Duodenal mucosa (tissue), 2 donors: ENCODE data around the gene TRIM28.
"Not testable (repeated sequence)": the region's sequence is repeated elsewhere in the genome, so short reads cannot be mapped to it uniquely, and the experiment has no call there.

ENCODE experiments used
- H3K27ac ChIP-seq: one replicate; pipeline ENCODE4 v1.7.0; 2013; ENCODE audit warnings: low read depth, low read length
- H3K27me3 ChIP-seq, 2 donors: one replicate each; pipeline ENCODE4 v1.7.0; 2013; ENCODE audit warnings: low read length in 2 of 2, control low read depth in 1 of 2; ENCODE audit not compliant: insufficient read depth in 2 of 2, control insufficient read depth in 1 of 2
- H3K36me3 ChIP-seq, 2 donors: one replicate each; pipeline ENCODE4 v1.7.0; 2013; ENCODE audit warnings: low read length in 2 of 2, control low read depth in 1 of 2; ENCODE audit not compliant: insufficient read depth in 2 of 2, control insufficient read depth in 1 of 2
- H3K4me1 ChIP-seq, 2 donors: one replicate each; pipeline ENCODE4 v1.7.0; 2013; ENCODE audit warnings: low read length in 2 of 2, control low read depth in 1 of 2; ENCODE audit not compliant: insufficient read depth in 2 of 2, control insufficient read depth in 1 of 2
- H3K4me3 ChIP-seq, 2 donors: one replicate each; pipeline ENCODE4 v1.7.0; 2013; ENCODE audit warnings: low read length in 2 of 2, low read depth in 1 of 2
- H3K9ac ChIP-seq, 2 donors: one replicate each; pipeline ENCODE4 v1.7.0; 2013; ENCODE audit warnings: low read length in 2 of 2, low read depth in 1 of 2
- H3K9me3 ChIP-seq, 2 donors: one replicate each; pipeline ENCODE4 v1.7.0; 2013; ENCODE audit warnings: low read length in 2 of 2, control low read depth in 1 of 2; ENCODE audit not compliant: control insufficient read depth in 1 of 2

Gene TRIM28

GRCh38 chr19:58538257-58539168, 5.4 kb upstream of the TRIM28 start:
- H3K9me3 ChIP-seq = no peaks in the 10 kb centered on the region
- H3K4me1 ChIP-seq = peaks cover 6 to 7% of the 10 kb centered on the region in 2 donors
- no peaks in the 10 kb centered on the region for H3K36me3 ChIP-seq
- no peak overlapping the region for H3K27ac ChIP-seq
- peaks cover 3 to 12% of the 10 kb centered on the region in 2 donors for H3K27me3 ChIP-seq
- H3K9ac ChIP-seq = no peak overlapping the region
- peak overlapping the region; percentile 22 to 58 for H3K4me3 ChIP-seq

DNA sequence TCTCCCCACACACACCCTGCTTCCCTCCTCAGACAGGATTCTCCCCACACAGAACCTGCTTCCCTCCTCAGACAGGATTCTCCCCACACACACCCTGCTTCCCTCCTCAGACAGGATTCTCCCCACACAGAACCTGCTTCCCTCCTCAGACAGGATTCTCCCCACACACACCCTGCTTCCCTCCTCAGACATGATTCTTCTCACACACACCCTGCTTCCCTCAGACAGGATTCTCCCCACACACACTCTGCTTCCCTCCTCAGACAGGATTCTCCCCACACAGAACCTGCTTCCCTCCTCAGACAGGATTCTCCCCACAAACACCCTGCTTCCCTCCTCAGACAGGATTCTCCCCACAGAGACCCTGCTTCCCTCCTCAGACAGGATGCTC, 4.7 kb upstream of the TRIM28 start:
- H3K9me3 ChIP-seq, H3K36me3 ChIP-seq, H3K27ac ChIP-seq, H3K4me3 ChIP-seq, H3K9ac ChIP-seq, H3K4me1 ChIP-seq: not testable (repeated sequence)
- H3K27me3 ChIP-seq = peaks cover 3 to 12% of the 10 kb centered on the region in 2 donors

DNA sequence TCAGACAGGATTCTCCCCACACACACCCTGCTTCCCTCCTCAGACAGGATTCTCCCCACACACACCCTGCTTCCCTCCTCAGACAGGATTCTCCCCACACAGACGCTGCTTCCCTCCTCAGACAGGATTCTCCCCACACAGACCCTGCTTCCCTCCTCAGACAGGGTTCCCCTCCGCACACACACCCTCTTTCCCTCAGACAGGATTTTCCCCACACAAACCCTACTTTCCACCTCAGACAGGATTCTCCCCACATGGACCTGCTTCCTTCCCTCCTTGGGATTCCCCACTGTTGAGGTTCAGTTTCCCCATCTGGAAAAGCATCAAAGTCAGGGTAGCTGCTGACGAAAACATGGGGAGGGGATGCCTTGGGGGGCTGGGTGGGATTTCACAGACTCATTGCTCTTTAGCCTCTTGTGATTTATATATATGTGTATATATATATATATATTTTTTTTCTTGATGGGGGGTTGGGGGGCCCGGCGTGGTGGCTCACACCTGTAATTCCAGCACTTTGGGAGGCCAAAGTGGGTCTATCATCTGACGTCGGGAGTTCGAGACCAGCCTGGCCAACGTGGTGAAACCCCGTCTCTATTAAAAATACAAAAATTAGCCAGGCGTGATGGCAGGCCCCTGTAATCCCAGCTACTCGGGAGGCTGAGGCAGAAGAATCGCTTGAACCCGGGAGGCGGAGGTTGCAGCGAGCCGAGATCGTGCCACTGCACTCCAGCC, 1.1 kb upstream of the TRIM28 start:
- peaks cover 3 to 17% of the 10 kb centered on the region in 2 donors for H3K36me3 ChIP-seq
- not testable (repeated sequence) for H3K9ac ChIP-seq, H3K27ac ChIP-seq, H3K4me3 ChIP-seq, H3K9me3 ChIP-seq
- H3K4me1 ChIP-seq = peaks cover 25 to 27% of the 10 kb centered on the region in 2 donors
- H3K27me3 ChIP-seq = peaks cover 3 to 12% of the 10 kb centered on the region in 2 donors

DNA sequence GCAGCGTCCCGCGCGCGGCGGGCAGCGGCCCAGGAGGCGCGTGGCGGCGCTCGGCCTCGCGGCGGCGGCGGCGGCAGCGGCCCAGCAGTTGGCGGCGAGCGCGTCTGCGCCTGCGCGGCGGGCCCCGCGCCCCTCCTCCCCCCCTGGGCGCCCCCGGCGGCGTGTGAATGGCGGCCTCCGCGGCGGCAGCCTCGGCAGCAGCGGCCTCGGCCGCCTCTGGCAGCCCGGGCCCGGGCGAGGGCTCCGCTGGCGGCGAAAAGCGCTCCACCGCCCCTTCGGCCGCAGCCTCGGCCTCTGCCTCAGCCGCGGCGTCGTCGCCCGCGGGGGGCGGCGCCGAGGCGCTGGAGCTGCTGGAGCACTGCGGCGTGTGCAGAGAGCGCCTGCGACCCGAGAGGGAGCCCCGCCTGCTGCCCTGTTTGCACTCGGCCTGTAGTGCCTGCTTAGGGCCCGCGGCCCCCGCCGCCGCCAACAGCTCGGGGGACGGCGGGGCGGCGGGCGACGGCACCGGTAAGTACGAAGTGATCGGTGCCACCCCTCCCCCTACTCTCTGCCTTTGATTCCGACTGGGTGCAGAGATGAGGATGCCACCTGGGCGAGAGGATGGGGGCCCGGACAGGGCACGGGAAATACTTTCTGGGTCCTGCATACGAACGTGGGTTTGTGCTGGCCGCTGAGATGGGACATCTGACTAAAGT, 874 bp downstream of the TRIM28 start:
- peak overlapping the region; percentile 90 to 92 for H3K4me3 ChIP-seq
- peaks cover 23 to 36% of the 10 kb centered on the region in 2 donors for H3K36me3 ChIP-seq
- H3K9me3 ChIP-seq = no peaks in the 10 kb centered on the region
- peaks cover 19 to 20% of the 10 kb centered on the region in 2 donors for H3K4me1 ChIP-seq
- no peaks in the 10 kb centered on the region for H3K27me3 ChIP-seq
- peak overlapping the region; percentile 99 for H3K27ac ChIP-seq
- H3K9ac ChIP-seq = peak overlapping the region; percentile 71 to 76

DNA sequence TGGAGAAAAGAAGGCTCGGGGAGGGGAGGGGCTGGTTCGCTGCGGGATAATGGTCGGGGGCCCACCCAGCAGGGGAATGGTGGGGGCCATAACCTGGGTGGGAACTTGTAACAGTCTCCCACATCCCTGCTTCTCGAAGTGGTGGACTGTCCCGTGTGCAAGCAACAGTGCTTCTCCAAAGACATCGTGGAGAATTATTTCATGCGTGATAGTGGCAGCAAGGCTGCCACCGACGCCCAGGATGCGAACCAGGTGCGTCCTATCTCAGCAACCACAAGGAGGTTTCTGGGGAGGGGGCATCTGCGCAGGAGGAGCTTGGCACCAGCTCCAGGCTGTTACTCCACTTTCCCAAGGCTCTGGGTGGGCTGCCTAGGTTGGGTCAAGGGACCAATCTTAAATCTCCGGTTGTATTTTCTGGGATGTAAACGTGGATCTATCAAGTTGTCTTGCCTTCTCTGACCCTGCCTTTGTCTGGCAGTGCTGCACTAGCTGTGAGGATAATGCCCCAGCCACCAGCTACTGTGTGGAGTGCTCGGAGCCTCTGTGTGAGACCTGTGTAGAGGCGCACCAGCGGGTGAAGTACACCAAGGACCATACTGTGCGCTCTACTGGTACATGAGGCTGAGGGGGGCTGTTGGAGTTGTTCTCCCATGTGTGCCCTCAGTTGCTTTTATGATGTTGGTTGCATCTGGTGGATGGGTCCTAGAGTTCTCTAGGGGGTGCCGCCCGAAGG, 1.6 kb downstream of the TRIM28 start:
- H3K9me3 ChIP-seq = no peaks in the 10 kb centered on the region

GRCh38 chr19:58546019-58546530, 2.2 kb downstream of the TRIM28 start:
- Histone ChIP-seq H3K4me3 (peak overlapping the region; percentile 90 to 92), H3K27me3 (no peaks in the 10 kb centered on the region), H3K9me3 (no peaks in the 10 kb centered on the region), H3K9ac (peak overlapping the region; percentile 71 to 72), H3K4me1 (peaks cover 19 to 20% of the 10 kb centered on the region in 2 donors), H3K36me3 (peaks cover 36 to 49% of the 10 kb centered on the region in 2 donors), H3K27ac (no peak overlapping the region)

More for the DNA sequence above, 1.6 kb downstream of the TRIM28 start:
- H3K4me3 ChIP-seq = peak overlapping the region; percentile 90 to 92
- no peaks in the 10 kb centered on the region for H3K27me3 ChIP-seq
- H3K36me3 ChIP-seq = peaks cover 30 to 43% of the 10 kb centered on the region in 2 donors
- peaks cover 19 to 20% of the 10 kb centered on the region in 2 donors for H3K4me1 ChIP-seq
- H3K27ac ChIP-seq = no peak overlapping the region
- peak overlapping the region; percentile 71 to 72 for H3K9ac ChIP-seq

DNA sequence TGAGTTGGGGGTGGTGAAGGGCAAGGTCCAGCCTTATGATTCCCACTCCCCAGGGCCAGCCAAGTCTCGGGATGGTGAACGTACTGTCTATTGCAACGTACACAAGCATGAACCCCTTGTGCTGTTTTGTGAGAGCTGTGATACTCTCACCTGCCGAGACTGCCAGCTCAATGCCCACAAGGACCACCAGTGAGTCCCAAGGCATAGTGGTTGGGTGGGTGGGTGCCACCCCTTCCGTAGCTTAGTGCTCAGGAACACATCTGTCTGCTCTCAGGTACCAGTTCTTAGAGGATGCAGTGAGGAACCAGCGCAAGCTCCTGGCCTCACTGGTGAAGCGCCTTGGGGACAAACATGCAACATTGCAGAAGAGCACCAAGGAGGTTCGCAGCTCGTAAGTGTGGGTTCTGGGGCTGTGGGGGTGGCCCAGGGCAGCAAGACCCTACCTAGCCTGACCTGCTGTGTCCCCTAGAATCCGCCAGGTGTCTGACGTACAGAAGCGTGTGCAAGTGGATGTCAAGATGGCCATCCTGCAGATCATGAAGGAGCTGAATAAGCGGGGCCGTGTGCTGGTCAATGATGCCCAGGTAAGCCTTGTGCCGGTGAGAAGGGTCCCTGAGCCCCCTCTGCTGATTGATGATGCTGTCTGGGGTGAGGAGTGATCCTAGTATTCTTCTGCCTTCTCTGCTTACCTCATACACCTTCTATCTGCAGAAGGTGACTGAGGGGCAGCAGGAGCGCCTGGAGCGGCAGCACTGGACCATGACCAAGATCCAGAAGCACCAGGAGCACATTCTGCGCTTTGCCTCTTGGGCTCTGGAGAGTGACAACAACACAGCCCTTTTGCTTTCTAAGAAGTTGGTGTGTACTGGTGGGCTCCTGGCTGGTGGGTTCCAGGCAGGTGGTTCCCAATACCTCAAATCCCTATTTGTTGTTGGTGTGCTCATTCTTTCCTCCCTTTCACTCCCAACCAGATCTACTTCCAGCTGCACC, 3.8 kb downstream of the TRIM28 start:
- H3K9ac ChIP-seq = peak overlapping the region in 1 of 2 donors; percentile 18
- no peaks in the 10 kb centered on the region for H3K9me3 ChIP-seq
- no peak overlapping the region for H3K4me3 ChIP-seq
- H3K36me3 ChIP-seq = peaks cover 48 to 65% of the 10 kb centered on the region in 2 donors
- no peaks in the 10 kb centered on the region for H3K27me3 ChIP-seq
- H3K4me1 ChIP-seq = peaks cover 19 to 20% of the 10 kb centered on the region in 2 donors
- no peak overlapping the region for H3K27ac ChIP-seq

GRCh38 chr19:58548859-58549663, 5.2 kb downstream of the TRIM28 start:
- Histone ChIP-seq H3K4me3 (no peak overlapping the region), H3K9ac (no peak overlapping the region), H3K27ac (no peak overlapping the region), H3K36me3 (peaks cover 48 to 68% of the 10 kb centered on the region in 2 donors), H3K9me3 (no peaks in the 10 kb centered on the region), H3K4me1 (peaks cover 26% of the 10 kb centered on the region in 2 donors), H3K27me3 (no peaks in the 10 kb centered on the region)
